ENCODE results near the gene MAGI1. TPM values are rescaled to one million over a fixed set of nuclear protein-coding genes. Genes with fewer than 3 reads are reported as not detected.

MAGI1 gene
- total RNA-seq, 1 experiment from 2014 or later: 38.6 TPM

- TF ChIP-seq POLR2AphosphoS5 (IDR thresholded peaks at IDR 0.05; ENCODE audit: low read depth, low read length) (no peak), ELF1 (IDR thresholded peaks at IDR 0.05; ENCODE audit: borderline replicate concordance, low read depth) (no peak)
These were observed 116.3 kb downstream of the MAGI1 start (continued) for GRCh38 chr3:65922441-65922840.

- H3K36me3 ChIP-seq (ENCODE audit: control insufficient read depth in 1 of 2, insufficient read depth in 2 of 2, low read length in 2 of 2): no peaks in the 10 kb centered on the region
- H3K9ac ChIP-seq (ENCODE audit: low read length): no peak overlapping the region
- ChIA-PET POLR2A (no interaction called here), CTCF (no interaction called here), RAD21 (ENCODE audit: low non-redundant PET in 1 of 2, low total read pairs in 2 of 2, uncharacterized antibody in 2 of 2, unreplicated experiment in 2 of 2) (interaction anchor here in 1 of 2 experiments (0.6 kb wide), 1 partner anchor 59 kb away, joined by 3 read pairs; no protein-coding TSS in a partner anchor)
- no peak overlapping the region for H3K4me2 ChIP-seq (ENCODE audit: low read length)
- H4K20me1 ChIP-seq (ENCODE audit: insufficient read depth): no peaks in the 10 kb centered on the region
- no TSS peak for BruUV-seq (replicated peaks)
- H3K27me3 ChIP-seq (ENCODE audit: insufficient read depth, low read length): no peaks in the 10 kb centered on the region
- no peak overlapping the region for H2AFZ ChIP-seq (ENCODE audit: low read depth, low read length, poor library complexity, severe bottlenecking)
- no peak for DNase-seq (ENCODE audit: low read depth, low spot score)
- no peak overlapping the region for H3K4me3 ChIP-seq (replicated peaks in 1 of 2; ENCODE audit: low read depth in 1 of 2, low read length in 2 of 2)
- TF ChIP-seq CEBPB (IDR thresholded peaks at IDR 0.05; ENCODE audit: low read depth) (no peak), EZH2phosphoT487 (IDR thresholded peaks at IDR 0.05; ENCODE audit: borderline replicate concordance) (no peak)
- intact Hi-C loops (cut with micrococcal nuclease): loop anchor here (10.0 kb wide), 1 partner anchor 215 kb away; no protein-coding TSS in a partner anchor
- H3K27ac ChIP-seq (ENCODE audit: low read depth, low read length): no peak overlapping the region
- no peaks in the 10 kb centered on the region for H3K9me2 ChIP-seq (ENCODE audit: insufficient read depth)
- ATAC-seq: no peak
- H3K9me3 ChIP-seq (ENCODE audit: control insufficient read depth in 1 of 2, insufficient read depth in 1 of 2, low read depth in 1 of 2, low read length in 2 of 2): 0 out of 4 replicates have a peak, but pooled peaks cover 0 to 7% of the 10 kb centered on the region in 2 experiments
- H3K4me1 ChIP-seq (ENCODE audit: control insufficient read depth in 1 of 2, insufficient read depth in 2 of 2, low read length in 2 of 2): peaks cover 5 to 14% of the 10 kb centered on the region in 2 experiments
- peaks cover 8% of the 10 kb centered on the region; the same call in 1 of the 2 replicates for H3K79me2 ChIP-seq (ENCODE audit: insufficient read depth, low read length)
These were observed 118.9 kb downstream of the MAGI1 start for GRCh38 chr3:65919826-65920225.

GRCh38 chr3:65915477-65915876 lies 123.2 kb downstream of the MAGI1 start:
- no peaks in the 10 kb centered on the region for H3K9me2 ChIP-seq (ENCODE audit: insufficient read depth)
- H3K27ac ChIP-seq (ENCODE audit: low read depth, low read length): no peak overlapping the region
- 0 out of 4 replicates have a peak, but pooled peaks cover 0 to 7% of the 10 kb centered on the region in 2 experiments for H3K9me3 ChIP-seq (ENCODE audit: control insufficient read depth in 1 of 2, insufficient read depth in 1 of 2, low read depth in 1 of 2, low read length in 2 of 2)
- H3K27me3 ChIP-seq (ENCODE audit: insufficient read depth, low read length): no peaks in the 10 kb centered on the region
- POLR2A ChIA-PET: no interaction called here
- H3K4me1 ChIP-seq (ENCODE audit: control insufficient read depth in 1 of 2, insufficient read depth in 2 of 2, low read length in 2 of 2): peaks cover 0 to 12% of the 10 kb centered on the region in 2 experiments; a peak in 2 of 4 replicates
- DNase-seq (ENCODE audit: low read depth, low spot score): no peak
- intact Hi-C loops (cut with micrococcal nuclease): loop anchor here (10.0 kb wide), 1 partner anchor 219 kb away; no protein-coding TSS in a partner anchor
- H2AFZ ChIP-seq (ENCODE audit: low read depth, low read length, poor library complexity, severe bottlenecking): no peak overlapping the region
- CTCF ChIA-PET: no interaction called here
- no peaks in the 10 kb centered on the region for H4K20me1 ChIP-seq (ENCODE audit: insufficient read depth)
- no peak overlapping the region for H3K9ac ChIP-seq (ENCODE audit: low read length)
- H3K4me3 ChIP-seq (replicated peaks in 1 of 2; ENCODE audit: low read depth in 1 of 2, low read length in 2 of 2): no peak overlapping the region
- peaks cover 15% of the 10 kb centered on the region; the same call in 1 of the 2 replicates for H3K79me2 ChIP-seq (ENCODE audit: insufficient read depth, low read length)
- RAD21 ChIA-PET (ENCODE audit: low non-redundant PET in 1 of 2, low total read pairs in 2 of 2, uncharacterized antibody in 2 of 2, unreplicated experiment in 2 of 2): no interaction called here
- no peaks in the 10 kb centered on the region for H3K36me3 ChIP-seq (ENCODE audit: control insufficient read depth in 1 of 2, insufficient read depth in 2 of 2, low read length in 2 of 2)
- ATAC-seq: no peak
- TF ChIP-seq ATF3 (IDR thresholded peaks at IDR 0.05) (no peak), TCF7L2 (IDR thresholded peaks at IDR 0.05; ENCODE audit: borderline replicate concordance, extremely low read depth, insufficient read depth, insufficient read length) (no peak), SRF (IDR thresholded peaks at IDR 0.05; ENCODE audit: low read depth) (no peak), MAX (IDR thresholded peaks at IDR 0.05) (no peak), EGR1 (IDR thresholded peaks at IDR 0.05; ENCODE audit: low read depth) (no peak), CTCF (IDR thresholded peaks at IDR 0.05 in 2 of 3, conservative IDR thresholded peaks at IDR 0.05 in 1 of 3; ENCODE audit: borderline replicate concordance in 1 of 3, insufficient read depth in 1 of 3, low read depth in 2 of 3, low read length in 2 of 3) (no peak)
- H3K4me2 ChIP-seq (ENCODE audit: low read length): no peak overlapping the region
- BruUV-seq (replicated peaks): no TSS peak
